Measurements from ENCODE around the gene KLHL25. TPM values are rescaled to one million over a fixed set of nuclear protein-coding genes. Genes with fewer than 3 reads are reported as not detected.

The KLHL25 gene
- total RNA-seq, 1 donor from 2014 or later: 16.4 TPM

GRCh38 chr15:85733416-85733815, 61.3 kb downstream of the KLHL25 start:
- Mint-ChIP-seq H3K4me3 (ENCODE audit: low read depth) (no peak overlapping the region), H3K27me3 (no peaks in the 10 kb centered on the region), H3K9me3 (ENCODE audit: low read depth) (peaks cover 17% of the 10 kb centered on the region), H3K4me1 (ENCODE audit: low read depth) (peaks cover 1% of the 10 kb centered on the region), H3K36me3 (ENCODE audit: insufficient read depth) (peaks cover 52% of the 10 kb centered on the region), H3K27ac (peak overlapping the region; percentile 18)
- DNase-seq (ENCODE audit: low spot score, unreplicated experiment): no peak
- TF ChIP-seq CTCF (IDR thresholded peaks at IDR 0.05; ENCODE audit: unreplicated experiment): no peak

GRCh38 chr15:85730001-85730820, 64.5 kb downstream of the KLHL25 start:
- Mint-ChIP-seq H3K27ac (peak overlapping the region; percentile 51), H3K4me1 (ENCODE audit: low read depth) (peaks cover 1% of the 10 kb centered on the region), H3K9me3 (ENCODE audit: low read depth) (peaks cover 17% of the 10 kb centered on the region), H3K4me3 (ENCODE audit: low read depth) (no peak overlapping the region), H3K36me3 (ENCODE audit: insufficient read depth) (peaks cover 41% of the 10 kb centered on the region), H3K27me3 (no peaks in the 10 kb centered on the region)
- peak; percentile 76 for TF ChIP-seq CTCF (IDR thresholded peaks at IDR 0.05; ENCODE audit: unreplicated experiment)
- DNase-seq (ENCODE audit: low spot score, unreplicated experiment): no peak

- peaks cover 1% of the 10 kb centered on the region for H3K4me1 Mint-ChIP-seq (ENCODE audit: low read depth)
- peak overlapping the region; percentile 22 for H3K27ac Mint-ChIP-seq
Observed at GRCh38 chr15:85727068-85727467, 67.7 kb downstream of the KLHL25 start.

GRCh38 chr15:85726454-85726853, 68.3 kb downstream of the KLHL25 start:
- Mint-ChIP-seq H3K9me3 (ENCODE audit: low read depth) (no peaks in the 10 kb centered on the region), H3K4me3 (ENCODE audit: low read depth) (no peak overlapping the region), H3K36me3 (ENCODE audit: insufficient read depth) (peaks cover 27% of the 10 kb centered on the region), H3K27ac (peak overlapping the region; percentile 19), H3K27me3 (no peaks in the 10 kb centered on the region), H3K4me1 (ENCODE audit: low read depth) (peaks cover 1% of the 10 kb centered on the region)
- no peak for TF ChIP-seq CTCF (IDR thresholded peaks at IDR 0.05; ENCODE audit: unreplicated experiment)
- DNase-seq (ENCODE audit: low spot score, unreplicated experiment): no peak

More at GRCh38 chr15:85727068-85727467, 67.7 kb downstream of the KLHL25 start:
- peaks cover 29% of the 10 kb centered on the region for H3K36me3 Mint-ChIP-seq (ENCODE audit: insufficient read depth)
- no peaks in the 10 kb centered on the region for H3K9me3 Mint-ChIP-seq (ENCODE audit: low read depth)
- TF ChIP-seq CTCF (IDR thresholded peaks at IDR 0.05; ENCODE audit: unreplicated experiment): no peak
- H3K4me3 Mint-ChIP-seq (ENCODE audit: low read depth): no peak overlapping the region
- DNase-seq (ENCODE audit: low spot score, unreplicated experiment): no peak
- H3K27me3 Mint-ChIP-seq: no peaks in the 10 kb centered on the region

GRCh38 chr15:85725564-85725963, 69.2 kb downstream of the KLHL25 start:
- TF ChIP-seq CTCF (IDR thresholded peaks at IDR 0.05; ENCODE audit: unreplicated experiment): no peak
- H3K27me3 Mint-ChIP-seq: no peaks in the 10 kb centered on the region
- no peak overlapping the region for H3K4me3 Mint-ChIP-seq (ENCODE audit: low read depth)
- peaks cover 28% of the 10 kb centered on the region for H3K36me3 Mint-ChIP-seq (ENCODE audit: insufficient read depth)
- DNase-seq (ENCODE audit: low spot score, unreplicated experiment): no peak
- no peaks in the 10 kb centered on the region for H3K9me3 Mint-ChIP-seq (ENCODE audit: low read depth)
- no peak overlapping the region for H3K27ac Mint-ChIP-seq
- peaks cover 1% of the 10 kb centered on the region for H3K4me1 Mint-ChIP-seq (ENCODE audit: low read depth)
